ENCODE results near the gene IFT52. TPM values are rescaled to one million over a fixed set of nuclear protein-coding genes. Genes with fewer than 3 reads are reported as not detected.

IFT52 gene
- total RNA-seq, 2 experiments from 2014 or later, result 13.7 to 15.5 TPM

- no peaks in the 10 kb centered on the region for H3K4me1 ChIP-seq (ENCODE audit: insufficient read depth, low read length)
- peaks cover 15% of the 10 kb centered on the region for H3K36me3 ChIP-seq (ENCODE audit: insufficient read depth, low read length)
- Mint-ChIP-seq H3K4me3 (no peak overlapping the region), H3K27me3 (no peaks in the 10 kb centered on the region), H3K9me3 (no peaks in the 10 kb centered on the region), H3K36me3 (ENCODE audit: low read depth) (peaks cover 56% of the 10 kb centered on the region), H3K4me1 (ENCODE audit: low read depth) (no peaks in the 10 kb centered on the region), H3K27ac (no peak overlapping the region)
- no peak overlapping the region for H3K4me3 ChIP-seq (ENCODE audit: low read length)
- ChIA-PET CTCF (no interaction called here), POLR2A (no interaction called here)
- DNase-seq, result no peak
- H3K9me3 ChIP-seq (ENCODE audit: control insufficient read depth in 1 of 2, insufficient read depth in 1 of 2, low read length in 2 of 2), result no peaks in the 10 kb centered on the region
- no peak for ATAC-seq (ENCODE audit: poor library complexity)
- no peak overlapping the region for H3K27ac ChIP-seq (ENCODE audit: low read depth in 1 of 2, low read length in 2 of 2)
- no peaks in the 10 kb centered on the region for H3K27me3 ChIP-seq (ENCODE audit: control insufficient read depth in 1 of 2, insufficient read depth in 2 of 2, low read length in 2 of 2)
- intact Hi-C loops (cut with DNase I, micrococcal nuclease), result no loop called here
- TF ChIP-seq, protein P1, sequence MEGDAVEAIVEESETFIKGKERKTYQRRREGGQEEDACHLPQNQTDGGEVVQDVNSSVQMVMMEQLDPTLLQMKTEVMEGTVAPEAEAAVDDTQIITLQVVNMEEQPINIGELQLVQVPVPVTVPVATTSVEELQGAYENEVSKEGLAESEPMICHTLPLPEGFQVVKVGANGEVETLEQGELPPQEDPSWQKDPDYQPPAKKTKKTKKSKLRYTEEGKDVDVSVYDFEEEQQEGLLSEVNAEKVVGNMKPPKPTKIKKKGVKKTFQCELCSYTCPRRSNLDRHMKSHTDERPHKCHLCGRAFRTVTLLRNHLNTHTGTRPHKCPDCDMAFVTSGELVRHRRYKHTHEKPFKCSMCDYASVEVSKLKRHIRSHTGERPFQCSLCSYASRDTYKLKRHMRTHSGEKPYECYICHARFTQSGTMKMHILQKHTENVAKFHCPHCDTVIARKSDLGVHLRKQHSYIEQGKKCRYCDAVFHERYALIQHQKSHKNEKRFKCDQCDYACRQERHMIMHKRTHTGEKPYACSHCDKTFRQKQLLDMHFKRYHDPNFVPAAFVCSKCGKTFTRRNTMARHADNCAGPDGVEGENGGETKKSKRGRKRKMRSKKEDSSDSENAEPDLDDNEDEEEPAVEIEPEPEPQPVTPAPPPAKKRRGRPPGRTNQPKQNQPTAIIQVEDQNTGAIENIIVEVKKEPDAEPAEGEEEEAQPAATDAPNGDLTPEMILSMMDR (IDR thresholded peaks at IDR 0.05), result no peak
Measured at GRCh38 chr20:43631598-43631997, 40.9 kb downstream of the IFT52 start.

DNA sequence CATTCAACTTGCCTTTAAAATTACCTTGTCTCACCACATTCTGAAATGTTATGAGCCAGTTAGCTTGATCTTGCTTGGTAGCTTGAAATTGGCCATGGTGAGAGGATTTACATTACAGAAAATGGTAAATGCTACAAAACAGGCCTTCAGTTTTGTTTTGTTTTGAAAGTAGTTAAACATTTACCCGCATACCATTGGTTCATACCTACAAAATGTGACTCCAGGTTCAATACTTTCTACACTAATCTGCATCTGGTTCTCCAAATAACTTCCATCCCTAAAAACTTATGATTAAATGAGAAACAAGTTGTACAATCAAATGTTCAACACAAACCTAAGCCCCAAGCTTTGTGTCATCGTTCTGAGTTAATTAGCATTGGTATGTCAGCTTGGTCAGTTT lies 45.7 kb downstream of the IFT52 start:
- Histone ChIP-seq H3K9me3 (ENCODE audit: control insufficient read depth in 1 of 2, insufficient read depth in 1 of 2, low read length in 2 of 2) (no peaks in the 10 kb centered on the region), H3K4me1 (ENCODE audit: insufficient read depth, low read length) (no peaks in the 10 kb centered on the region), H3K27ac (ENCODE audit: low read depth in 1 of 2, low read length in 2 of 2) (no peak overlapping the region), H3K36me3 (ENCODE audit: insufficient read depth, low read length) (peaks cover 28% of the 10 kb centered on the region), H3K4me3 (ENCODE audit: low read length) (no peak overlapping the region), H3K27me3 (ENCODE audit: control insufficient read depth in 1 of 2, insufficient read depth in 2 of 2, low read length in 2 of 2) (no peaks in the 10 kb centered on the region)
- ChIA-PET CTCF (no interaction called here), POLR2A (no interaction called here)
- TF ChIP-seq, protein P1 (IDR thresholded peaks at IDR 0.05), result no peak
- intact Hi-C loops (cut with DNase I, micrococcal nuclease), result no loop called here
- Mint-ChIP-seq H3K36me3 (ENCODE audit: low read depth) (peaks cover 53% of the 10 kb centered on the region), H3K27me3 (no peaks in the 10 kb centered on the region), H3K4me3 (no peak overlapping the region), H3K9me3 (no peaks in the 10 kb centered on the region), H3K4me1 (ENCODE audit: low read depth) (no peaks in the 10 kb centered on the region), H3K27ac (no peak overlapping the region)
- no peak for DNase-seq
- no peak for ATAC-seq (ENCODE audit: poor library complexity)

GRCh38 chr20:43642548-43642947 lies 51.8 kb downstream of the IFT52 start:
- Mint-ChIP-seq H3K4me1 (ENCODE audit: low read depth) (no peaks in the 10 kb centered on the region), H3K27ac (no peak overlapping the region), H3K4me3 (no peak overlapping the region), H3K9me3 (no peaks in the 10 kb centered on the region), H3K36me3 (ENCODE audit: low read depth) (peaks cover 49% of the 10 kb centered on the region), H3K27me3 (no peaks in the 10 kb centered on the region)
- peaks cover 35% of the 10 kb centered on the region for H3K36me3 ChIP-seq (ENCODE audit: insufficient read depth, low read length)
- intact Hi-C loops (cut with DNase I, micrococcal nuclease), result no loop called here
- no peak for DNase-seq
- H3K9me3 ChIP-seq (ENCODE audit: control insufficient read depth in 1 of 2, insufficient read depth in 1 of 2, low read length in 2 of 2), result no peaks in the 10 kb centered on the region
- ChIA-PET CTCF (no interaction called here), POLR2A (no interaction called here)
- no peaks in the 10 kb centered on the region for H3K27me3 ChIP-seq (ENCODE audit: control insufficient read depth in 1 of 2, insufficient read depth in 2 of 2, low read length in 2 of 2)
- no peaks in the 10 kb centered on the region for H3K4me1 ChIP-seq (ENCODE audit: insufficient read depth, low read length)
- TF ChIP-seq, protein P1 (IDR thresholded peaks at IDR 0.05), result no peak
- no peak overlapping the region for H3K4me3 ChIP-seq (ENCODE audit: low read length)
- ATAC-seq (ENCODE audit: poor library complexity), result no peak
- no peak overlapping the region for H3K27ac ChIP-seq (ENCODE audit: low read depth in 1 of 2, low read length in 2 of 2)
